Femur (tissue), 1 donor: Measurements from ENCODE around the gene TIFAB.
A peak's percentile ranks its signal among the peaks of the same experiment; 100 is the strongest.

Source experiments
- DNase-seq: peaks from one replicate; pipeline ENCODE4 v3.0.0-alpha.2; 2017

Gene TIFAB

GRCh38 chr5:135457424-135458071 is 5.4 kb upstream of the TIFAB start:
- peak; percentile 65 for DNase-seq

GRCh38 chr5:135456238-135457099 is 4.3 kb upstream of the TIFAB start:
- no peak for DNase-seq

- DNase-seq, result no peak
Measured at GRCh38 chr5:135455876-135456237, 3.7 kb upstream of the TIFAB start.

DNA sequence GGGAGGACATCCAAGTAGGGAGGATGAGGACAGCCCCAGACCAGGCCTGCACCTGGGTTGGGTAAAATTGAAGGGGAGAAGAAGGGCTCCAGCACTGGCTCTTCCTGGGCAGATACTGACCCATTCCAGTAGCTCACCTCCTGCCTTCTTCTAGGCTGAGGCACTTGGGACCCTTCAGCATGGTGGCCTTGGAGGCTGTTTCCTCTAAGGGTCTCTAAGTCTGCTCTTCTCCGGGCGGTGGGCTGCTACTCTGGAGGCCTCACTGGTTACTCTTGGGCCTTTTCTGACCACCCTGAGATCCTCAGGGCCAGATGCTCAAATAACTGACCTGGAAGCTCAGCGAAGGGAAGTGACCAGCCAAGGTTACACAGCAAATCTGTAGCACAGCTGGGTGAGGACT is 2.8 kb upstream of the TIFAB start:
- no peak for DNase-seq

DNA sequence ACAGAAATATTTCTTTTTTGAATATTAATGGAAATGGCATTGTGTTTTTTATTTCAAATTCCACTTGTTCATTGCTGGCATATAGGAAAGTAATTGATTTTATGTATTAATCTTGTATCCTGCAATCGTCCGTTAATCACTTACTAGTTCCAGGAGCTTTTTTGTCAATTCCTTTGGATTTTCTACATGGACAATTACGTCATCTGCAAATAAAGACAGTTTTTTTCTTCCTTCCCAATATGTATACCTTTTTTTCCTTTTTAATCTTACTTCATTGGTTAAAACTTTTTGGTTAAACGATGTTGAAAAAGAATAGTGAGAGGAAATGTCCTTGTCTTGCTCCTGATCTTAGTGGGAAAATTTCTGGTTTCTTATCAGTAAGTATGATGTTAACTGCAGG is 1.5 kb upstream of the TIFAB start:
- DNase-seq, result no peak

- DNase-seq, result peak; percentile 11
Measured at GRCh38 chr5:135451581-135452320, 400 bp downstream of the TIFAB start.

- no peak for DNase-seq
Measured at GRCh38 chr5:135450952-135451351, 1.2 kb downstream of the TIFAB start.

DNA sequence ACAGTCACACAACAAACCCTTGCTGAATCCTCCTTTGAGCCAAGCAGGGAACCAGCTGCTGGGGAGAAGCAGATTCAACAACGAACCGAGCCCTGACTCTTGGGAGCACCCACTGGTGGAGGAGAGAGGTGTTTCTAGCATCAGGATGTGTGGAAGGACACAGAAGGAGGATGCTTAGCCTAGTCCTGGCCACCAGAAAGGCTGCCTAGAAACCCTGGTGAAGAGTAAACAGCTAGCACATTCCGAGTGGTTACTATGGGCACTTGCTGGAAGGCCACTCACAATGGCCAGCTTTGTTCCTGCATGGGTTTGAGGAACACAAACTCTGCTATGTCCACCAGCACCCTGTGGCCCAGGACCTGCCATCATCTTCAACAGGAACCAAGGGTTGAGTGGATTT is 1.8 kb downstream of the TIFAB start:
- DNase-seq, result no peak

GRCh38 chr5:135449644-135450043 is 2.5 kb downstream of the TIFAB start:
- DNase-seq, result peak; percentile 5

DNA sequence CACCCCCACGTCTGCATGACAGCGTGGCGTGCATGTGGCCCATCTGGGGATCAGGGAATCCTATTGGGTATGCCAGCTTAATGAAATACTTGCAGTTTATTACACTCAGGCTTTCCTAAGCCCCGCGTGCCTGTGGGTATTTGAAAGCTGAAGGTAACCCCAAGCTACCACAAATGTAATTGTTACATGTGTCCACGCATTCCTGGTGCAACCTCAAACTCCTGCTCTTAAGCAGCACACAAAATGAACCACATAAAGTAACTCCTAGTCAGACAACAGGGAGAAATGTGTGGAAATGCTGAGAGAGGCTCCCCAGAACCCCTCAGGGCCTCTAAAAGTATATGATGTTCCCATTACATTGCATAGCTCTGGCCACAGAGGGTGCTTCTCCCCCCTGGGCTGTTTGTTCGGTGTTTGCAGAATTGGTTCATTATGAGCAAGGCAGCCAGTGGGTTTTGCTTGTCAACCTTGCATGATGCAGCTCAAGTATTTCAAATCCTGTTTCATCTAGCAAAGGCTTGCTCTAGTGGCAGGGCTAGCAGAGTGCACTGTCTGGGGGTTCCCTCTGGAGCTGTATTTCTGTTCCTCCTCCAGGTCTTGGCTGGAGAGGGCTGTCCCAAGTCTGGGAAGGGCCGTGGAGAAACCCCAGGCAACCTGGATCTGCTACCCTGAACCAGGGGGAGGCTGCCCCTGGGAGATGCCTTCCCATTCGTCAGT is 3.2 kb downstream of the TIFAB start:
- DNase-seq, result no peak

DNA sequence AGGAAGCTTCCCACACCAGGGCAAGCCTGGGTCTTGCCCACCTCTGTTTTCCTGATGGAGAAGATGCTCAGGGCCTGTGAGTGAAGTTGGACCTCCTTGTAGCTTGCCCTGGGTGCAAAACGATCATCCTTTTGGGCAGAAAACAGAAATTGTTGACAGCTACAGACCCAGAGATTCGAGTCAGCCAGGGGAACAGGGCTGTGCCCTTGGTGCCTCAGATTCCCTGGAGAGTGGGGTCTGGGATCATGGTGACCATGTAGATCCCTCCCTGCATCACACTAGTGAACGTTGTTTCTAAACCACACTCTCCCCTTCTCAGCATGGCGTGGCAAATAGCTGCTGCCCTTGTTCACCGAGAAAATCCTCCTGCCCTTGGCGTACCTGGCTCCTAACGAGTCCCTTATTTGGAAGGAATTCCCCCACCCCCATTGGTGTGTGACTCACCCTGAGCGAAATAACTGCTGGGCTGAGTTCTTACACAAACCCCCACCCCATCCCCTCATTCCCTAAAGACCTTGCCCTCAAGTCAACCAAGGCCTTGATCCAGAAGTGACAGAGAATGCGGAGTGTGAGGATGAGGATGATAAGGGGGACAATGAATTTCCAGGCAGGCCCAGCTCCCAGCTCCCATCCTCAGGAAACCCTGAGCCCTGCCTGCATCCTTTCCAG is 3.9 kb downstream of the TIFAB start:
- DNase-seq, result peak; percentile 8

GRCh38 chr5:135447298-135447929 is 4.7 kb downstream of the TIFAB start, which contains the start of gene DCANP1:
TSS of gene DCANP1 (minus strand) at chr5:135447348. CDS start at chr5:135447108, 240 bp downstream.
- peak; percentile 4 for DNase-seq

DNA sequence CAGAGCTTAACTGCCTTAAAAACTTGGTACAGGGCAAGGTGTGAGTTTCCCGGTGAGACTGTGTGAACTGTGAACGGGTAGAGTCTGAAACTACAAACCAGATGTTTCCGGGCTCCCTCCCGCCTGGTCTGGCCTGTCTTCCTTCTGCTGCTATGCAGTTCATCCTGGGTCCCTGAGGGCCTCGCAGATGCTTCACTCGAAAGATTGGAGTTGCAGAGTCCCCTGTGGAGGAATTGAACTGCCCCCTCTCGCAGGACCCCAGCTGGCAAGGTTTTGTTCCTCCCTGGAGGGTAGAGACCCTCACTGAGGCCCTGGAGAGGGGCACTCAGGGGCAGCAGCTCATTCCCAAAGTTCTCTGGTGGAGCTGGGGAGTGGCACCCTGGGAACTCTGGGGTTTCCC is 5.5 kb downstream of the TIFAB start:
- DNase-seq, result peak; percentile 65

GRCh38 chr5:135446206-135446605 is 5.9 kb downstream of the TIFAB start:
- DNase-seq, result no peak

DNA sequence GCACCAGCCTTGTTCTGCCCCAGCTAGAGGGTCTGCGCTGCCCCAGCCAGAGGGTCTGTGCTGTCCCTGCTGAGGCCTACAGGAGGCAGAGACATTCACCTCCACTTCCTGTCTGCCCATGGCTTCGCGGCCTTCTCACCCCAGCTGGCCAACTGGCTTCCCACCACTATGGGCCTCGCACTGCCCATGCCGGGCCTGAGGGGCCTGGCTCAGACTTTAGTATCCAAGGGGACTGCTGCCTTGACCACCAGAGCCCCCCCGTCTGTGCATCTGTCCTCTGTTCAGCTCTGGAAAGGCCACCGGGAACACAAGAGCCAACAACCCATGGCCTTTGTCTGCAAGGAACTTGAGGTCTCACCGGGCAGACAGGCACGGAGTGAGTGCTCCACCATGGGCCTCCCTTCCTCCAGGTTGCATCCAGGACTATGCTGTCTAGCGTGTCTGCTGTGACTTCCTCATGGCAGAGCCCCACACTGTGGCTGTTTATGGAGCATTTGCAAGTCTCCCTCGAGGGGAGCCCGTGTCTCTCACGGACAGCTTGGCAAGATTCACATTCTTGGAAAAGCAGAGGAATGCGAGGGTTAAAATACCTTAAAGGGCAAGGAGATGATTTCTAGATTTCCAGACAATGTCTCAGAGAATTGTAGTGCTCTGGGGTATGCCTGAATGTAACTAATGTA is 6.7 kb downstream of the TIFAB start:
- peak; percentile 18 for DNase-seq

DNA sequence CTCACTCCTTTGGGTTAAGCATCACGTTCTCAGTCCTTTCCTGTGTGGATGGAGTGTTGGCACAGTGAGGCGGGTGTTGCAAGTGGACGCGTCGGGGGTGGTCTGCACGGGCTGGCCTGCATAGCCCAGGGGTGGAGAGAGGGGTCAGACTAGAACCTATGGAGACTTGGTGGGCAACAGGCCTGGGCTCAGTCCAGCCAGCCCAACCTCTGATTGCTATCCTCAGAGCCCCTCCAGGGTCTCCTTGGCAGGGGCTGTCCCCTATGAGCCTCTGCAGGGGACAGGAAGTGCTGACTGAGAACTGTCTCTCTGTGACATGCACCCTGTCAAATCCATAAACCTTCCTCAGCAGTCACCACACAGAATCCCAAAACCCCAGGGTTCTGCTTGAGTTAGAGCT is 7.3 kb downstream of the TIFAB start:
- peak; percentile 20 for DNase-seq

DNA sequence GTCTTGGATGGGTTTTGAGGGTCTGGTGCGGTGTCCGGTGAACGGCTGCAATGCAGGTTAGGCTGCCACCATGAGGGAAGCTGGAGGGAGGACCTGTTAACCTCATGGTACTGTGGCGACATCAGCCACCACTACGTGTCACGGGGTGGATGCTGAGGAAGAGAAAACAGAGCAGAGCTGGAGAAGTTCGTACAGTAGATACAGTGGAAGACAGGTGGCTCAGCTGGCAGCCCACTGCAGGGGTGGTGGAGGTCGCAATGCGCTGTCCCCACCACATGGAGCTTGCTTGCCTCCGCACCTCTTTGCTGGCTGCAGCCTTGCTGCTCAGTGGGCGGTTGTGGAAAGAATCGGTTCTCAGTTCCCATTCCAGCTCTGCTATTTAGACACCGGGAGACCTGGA is 7.8 kb downstream of the TIFAB start:
- DNase-seq, result peak; percentile 21

GRCh38 chr5:135443161-135443960 is 8.8 kb downstream of the TIFAB start:
- peak; percentile 57 for DNase-seq

DNA sequence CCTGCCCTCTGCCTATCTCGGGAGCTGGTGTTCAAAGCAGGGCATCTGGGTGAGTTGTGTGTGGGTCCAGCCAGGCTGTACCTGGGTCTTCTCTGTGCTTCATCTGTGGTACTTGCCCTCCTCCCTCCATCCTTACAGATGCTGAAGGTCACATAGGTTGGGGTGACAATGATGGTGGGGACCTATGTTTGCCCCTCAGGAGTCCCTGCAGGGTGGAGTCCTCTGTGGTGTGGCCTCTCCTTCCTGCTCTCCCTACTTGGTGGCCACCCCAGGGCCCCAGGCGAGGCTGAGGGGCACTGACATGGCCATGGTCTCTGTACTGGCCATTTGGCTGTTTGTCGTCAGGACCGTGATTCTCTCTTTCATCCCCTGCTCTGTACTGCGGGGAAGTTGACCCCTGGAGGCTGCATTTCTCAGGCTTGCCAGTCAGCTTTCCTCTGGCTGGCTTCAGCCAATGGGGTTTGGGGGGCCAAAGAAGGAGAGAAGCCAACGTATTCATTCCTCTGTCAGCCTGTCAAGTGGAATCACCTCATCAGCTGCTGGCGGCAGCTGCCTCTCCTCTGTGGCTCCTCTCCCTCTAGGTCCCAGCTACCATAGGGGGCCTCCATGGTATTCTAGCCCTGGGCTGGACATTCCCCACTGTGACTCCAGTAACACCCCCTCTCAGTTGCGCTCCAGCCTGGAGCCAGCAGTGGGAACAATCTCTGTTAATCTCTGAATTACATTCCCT is 9.6 kb downstream of the TIFAB start:
- peak; percentile 44 for DNase-seq

DNA sequence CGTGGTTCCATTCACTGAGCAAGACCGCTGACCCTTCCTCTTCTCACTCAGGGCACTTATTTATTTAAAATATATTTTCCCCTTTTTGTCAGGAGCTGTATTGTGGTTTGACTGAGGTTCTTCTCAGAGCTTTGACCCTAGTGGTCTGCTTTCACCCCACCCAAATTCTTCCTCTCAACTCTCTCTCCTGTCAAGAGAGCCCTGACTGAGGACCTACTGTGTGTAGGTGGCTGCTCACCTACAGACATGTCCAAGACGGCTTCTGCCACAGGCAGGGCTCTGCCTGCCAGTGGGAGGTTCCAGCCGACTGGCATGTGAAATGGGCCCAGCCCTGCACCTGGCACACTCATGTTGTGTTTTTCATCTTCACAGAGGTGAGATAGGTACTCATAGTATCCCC is 10.2 kb downstream of the TIFAB start:
- peak; percentile 11 for DNase-seq
